ENCODE results near the gene ZNF540.

The ZNF540 gene

GRCh38 chr19:37594304-37594981 lies at the start of gene ZNF540, which contains the start of gene ZNF571:
Gene ZNF540 (plus strand): TSS chr19:37594876. CDS start chr19:37598448, 3,572 bp downstream.
Gene ZNF571 (minus strand): TSS chr19:37594792. CDS start chr19:37586676, 8,116 bp downstream.
- H3K4me2 ChIP-seq (ENCODE audit: low read depth, low read length, poor library complexity, severe bottlenecking), result peak within 1 kb of the TSS; percentile 82
- H3K9me3 ChIP-seq (ENCODE audit: insufficient read depth, low read length), result peaks cover 8% of the 10 kb centered on the region; the same call in 1 of the 2 replicates
- no peaks in the 10 kb centered on the region for H3K9me2 ChIP-seq (replicated peaks; ENCODE audit: insufficient read depth, low read length)
- TF ChIP-seq CTCF (IDR thresholded peaks at IDR 0.05; ENCODE audit: insufficient read depth, low read length, poor library complexity, severe bottlenecking) (no peak), EZH2phosphoT487 (conservative IDR thresholded peaks at IDR 0.05; ENCODE audit: low read length) (no peak)
- peak within 1 kb of the TSS; percentile 83 for H3K4me3 ChIP-seq (ENCODE audit: insufficient read depth, low read length, poor library complexity, severe bottlenecking)
- peaks cover 14% of the 10 kb centered on the region for H3K36me3 ChIP-seq (ENCODE audit: low read length)
- H4K20me1 ChIP-seq (ENCODE audit: low read depth, low read length), result no peaks in the 10 kb centered on the region
- no peaks in the 10 kb centered on the region for H3K27me3 ChIP-seq (ENCODE audit: low read length)
- H3K9ac ChIP-seq (ENCODE audit: low read length), result peak within 1 kb of the TSS; percentile 70
- H3K27ac ChIP-seq (ENCODE audit: low read depth, low read length), result peak within 1 kb of the TSS; percentile 57
- peaks cover 7% of the 10 kb centered on the region; the same call in 1 of the 2 replicates for H3K79me2 ChIP-seq (ENCODE audit: insufficient read depth, low read length)
- H3F3A ChIP-seq (ENCODE audit: insufficient read depth), result no peaks in the 10 kb centered on the region
- peak within 1 kb of the TSS; percentile 89 for H2AFZ ChIP-seq (ENCODE audit: low read depth, low read length, severe bottlenecking)

- no peaks in the 10 kb centered on the region for H3K27me3 ChIP-seq (ENCODE audit: low read length)
- H3K27ac ChIP-seq (ENCODE audit: low read depth, low read length), result no peak overlapping the region
- H2AFZ ChIP-seq (ENCODE audit: low read depth, low read length, severe bottlenecking), result no peak overlapping the region
- no peaks in the 10 kb centered on the region for H4K20me1 ChIP-seq (ENCODE audit: low read depth, low read length)
- no peak overlapping the region for H3K9ac ChIP-seq (ENCODE audit: low read length)
- H3K79me2 ChIP-seq (ENCODE audit: insufficient read depth, low read length), result no peaks in the 10 kb centered on the region
- H3K9me3 ChIP-seq (ENCODE audit: insufficient read depth, low read length), result peaks cover 42% of the 10 kb centered on the region; the same call in 1 of the 2 replicates
- H3F3A ChIP-seq (ENCODE audit: insufficient read depth), result no peaks in the 10 kb centered on the region
- no peaks in the 10 kb centered on the region for H3K36me3 ChIP-seq (ENCODE audit: low read length)
- TF ChIP-seq EZH2phosphoT487 (conservative IDR thresholded peaks at IDR 0.05; ENCODE audit: low read length) (no peak), CTCF (IDR thresholded peaks at IDR 0.05; ENCODE audit: insufficient read depth, low read length, poor library complexity, severe bottlenecking) (no peak)
- H3K4me3 ChIP-seq (ENCODE audit: insufficient read depth, low read length, poor library complexity, severe bottlenecking), result no peak overlapping the region
- no peak overlapping the region for H3K4me2 ChIP-seq (ENCODE audit: low read depth, low read length, poor library complexity, severe bottlenecking)
- H3K9me2 ChIP-seq (replicated peaks; ENCODE audit: insufficient read depth, low read length), result no peaks in the 10 kb centered on the region
These were observed 43.3 kb upstream of the ZNF540 start for GRCh38 chr19:37551129-37551993.

GRCh38 chr19:37563518-37563917 lies 31.2 kb upstream of the ZNF540 start:
- H4K20me1 ChIP-seq (ENCODE audit: low read depth, low read length), result no peaks in the 10 kb centered on the region
- H3K27me3 ChIP-seq (ENCODE audit: low read length), result no peaks in the 10 kb centered on the region
- no peak overlapping the region for H3K4me3 ChIP-seq (ENCODE audit: insufficient read depth, low read length, poor library complexity, severe bottlenecking)
- no peaks in the 10 kb centered on the region for H3K79me2 ChIP-seq (ENCODE audit: insufficient read depth, low read length)
- no peaks in the 10 kb centered on the region for H3K9me2 ChIP-seq (replicated peaks; ENCODE audit: insufficient read depth, low read length)
- no peak overlapping the region for H3K4me2 ChIP-seq (ENCODE audit: low read depth, low read length, poor library complexity, severe bottlenecking)
- H3K27ac ChIP-seq (ENCODE audit: low read depth, low read length), result no peak overlapping the region
- H3K36me3 ChIP-seq (ENCODE audit: low read length), result peaks cover 46% of the 10 kb centered on the region
- H2AFZ ChIP-seq (ENCODE audit: low read depth, low read length, severe bottlenecking), result no peak overlapping the region
- H3K9ac ChIP-seq (ENCODE audit: low read length), result no peak overlapping the region
- H3K9me3 ChIP-seq (ENCODE audit: insufficient read depth, low read length), result peaks cover 76% of the 10 kb centered on the region; the same call in 1 of the 2 replicates
- no peaks in the 10 kb centered on the region for H3F3A ChIP-seq (ENCODE audit: insufficient read depth)
- TF ChIP-seq EZH2phosphoT487 (conservative IDR thresholded peaks at IDR 0.05; ENCODE audit: low read length) (no peak), CTCF (IDR thresholded peaks at IDR 0.05; ENCODE audit: insufficient read depth, low read length, poor library complexity, severe bottlenecking) (no peak)

Measured in SU-DHL-6 (cell line).